Fibroblast of skin of right quadriceps (primary cell): ENCODE measurements around the gene CTNNA3.

Experiments used
- DNase-seq: peaks from one replicate; pipeline ENCODE4 v3.0.0-alpha.2; 2013

The CTNNA3 gene

GRCh38 chr10:66625709-66626590 is 1070.0 kb downstream of the CTNNA3 start:
- DNase-seq, result no peak

- no peak for DNase-seq
These were observed 1073.9 kb downstream of the CTNNA3 start for GRCh38 chr10:66622050-66622449.

GRCh38 chr10:66604195-66604594 is 1091.8 kb downstream of the CTNNA3 start:
- no peak for DNase-seq

- peak; percentile 71 for DNase-seq
These were observed 1104.1 kb downstream of the CTNNA3 start for GRCh38 chr10:66591865-66592264.

- DNase-seq, result no peak
These were observed 1108.3 kb downstream of the CTNNA3 start for GRCh38 chr10:66587680-66588050.

GRCh38 chr10:66586897-66587679 is 1108.9 kb downstream of the CTNNA3 start:
- no peak for DNase-seq

- DNase-seq, result peak; percentile 34
These were observed 1109.9 kb downstream of the CTNNA3 start for GRCh38 chr10:66586073-66586472.

- DNase-seq, result no peak
These were observed 1120.6 kb downstream of the CTNNA3 start for GRCh38 chr10:66575251-66575855.

GRCh38 chr10:66572700-66573099 is 1123.3 kb downstream of the CTNNA3 start:
- no peak for DNase-seq

- DNase-seq, result no peak
These were observed 1130.0 kb downstream of the CTNNA3 start for GRCh38 chr10:66565999-66566398.

- peak; percentile 21 for DNase-seq
These were observed 1131.7 kb downstream of the CTNNA3 start for GRCh38 chr10:66564287-66564686.

- peak; percentile 15 for DNase-seq
These were observed 1140.9 kb downstream of the CTNNA3 start for GRCh38 chr10:66555061-66555460.

GRCh38 chr10:66552331-66552730 is 1143.7 kb downstream of the CTNNA3 start:
- DNase-seq, result no peak

GRCh38 chr10:66550351-66550750 is 1145.6 kb downstream of the CTNNA3 start:
- DNase-seq, result no peak

GRCh38 chr10:66538908-66539307 is 1157.1 kb downstream of the CTNNA3 start:
- DNase-seq, result no peak

GRCh38 chr10:66538371-66538770 is 1157.6 kb downstream of the CTNNA3 start:
- no peak for DNase-seq

GRCh38 chr10:66537186-66537585 is 1158.8 kb downstream of the CTNNA3 start:
- DNase-seq, result no peak

GRCh38 chr10:66535439-66535838 is 1160.6 kb downstream of the CTNNA3 start:
- no peak for DNase-seq

GRCh38 chr10:66534866-66535265 is 1161.1 kb downstream of the CTNNA3 start:
- no peak for DNase-seq

- no peak for DNase-seq
These were observed 1174.5 kb downstream of the CTNNA3 start for GRCh38 chr10:66521506-66521905.

- no peak for DNase-seq
These were observed 1176.4 kb downstream of the CTNNA3 start for GRCh38 chr10:66519616-66520015.

- DNase-seq, result no peak
These were observed 1181.3 kb downstream of the CTNNA3 start for GRCh38 chr10:66514666-66515065.

GRCh38 chr10:66513504-66513903 is 1182.5 kb downstream of the CTNNA3 start:
- DNase-seq, result no peak
